ENCODE data around the gene P4HA3. TPM values are rescaled to one million over a fixed set of nuclear protein-coding genes. Genes with fewer than 3 reads are reported as not detected.

P4HA3 gene
- total and polyA plus RNA-seq, 9 of the 15 experiments (the other 6 are each of a cell fraction or from before 2014, with no cell fraction given): 0.01 to 0.03 TPM; not detected in 7

DNA sequence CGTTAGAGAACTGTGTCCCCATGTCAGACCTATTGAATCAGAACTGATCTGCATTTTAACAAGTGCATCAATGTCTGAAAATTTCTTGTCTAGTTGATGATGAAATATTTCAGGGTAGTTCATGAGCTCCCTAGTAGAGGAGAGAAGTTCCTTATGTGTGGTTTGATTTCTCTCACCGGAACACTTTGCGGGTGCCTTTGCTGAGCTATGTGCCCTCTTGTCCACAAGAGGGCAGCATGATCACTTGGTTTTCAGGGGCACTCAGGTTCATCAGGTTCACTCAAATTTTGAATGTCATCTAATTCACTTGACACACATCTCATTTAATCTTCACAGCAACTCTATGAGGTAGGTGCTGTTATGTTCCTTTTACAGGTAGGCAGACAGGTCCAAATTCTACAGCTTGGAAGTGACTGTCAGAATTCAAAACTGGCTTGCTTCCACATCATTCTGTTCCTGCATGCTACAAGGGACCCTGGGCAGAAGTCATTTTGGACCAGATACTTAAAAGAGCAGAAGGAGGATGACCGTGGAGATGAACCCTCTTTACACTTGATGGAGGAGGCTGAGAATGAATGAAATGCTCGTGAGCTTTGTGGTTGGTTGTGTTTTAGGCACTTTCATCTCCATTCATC is 55.6 kb downstream of the P4HA3 start (continued):
- TF ChIP-seq GTF2A2 (tag; IDR thresholded peaks at IDR 0.05): no peak
- TF ChIP-seq MAFK (IDR thresholded peaks at IDR 0.05; ENCODE audit: low read length): no peak
- no peak for TF ChIP-seq PRPF4 (IDR thresholded peaks at IDR 0.05; ENCODE audit: insufficient read depth, low read depth, low read length, poor library complexity, severe bottlenecking)
- no peak for TF ChIP-seq CHD4 (IDR thresholded peaks at IDR 0.05; ENCODE audit: insufficient read depth, insufficient replicate concordance, low read depth, low read length, poor library complexity, severe bottlenecking)
- no peak for TF ChIP-seq PHF21A (IDR thresholded peaks at IDR 0.05; ENCODE audit: borderline replicate concordance, low read depth)
- TF ChIP-seq GATAD2B (IDR thresholded peaks at IDR 0.05; ENCODE audit: borderline replicate concordance): no peak
- no peak for TF ChIP-seq ZNF212 (CRISPR knock-in tag; IDR thresholded peaks at IDR 0.05)
- TF ChIP-seq GTF2B (IDR thresholded peaks at IDR 0.05; ENCODE audit: extremely low read depth, insufficient read length): no peak
- TF ChIP-seq PURB (CRISPR knock-in tag; IDR thresholded peaks at IDR 0.05; ENCODE audit: low read depth): no peak
- no peak for TF ChIP-seq SMARCA5 (IDR thresholded peaks at IDR 0.05)
- TF ChIP-seq ZNF408 (CRISPR knock-in tag; IDR thresholded peaks at IDR 0.05; ENCODE audit: low read depth): no peak
- TF ChIP-seq, protein P1, sequence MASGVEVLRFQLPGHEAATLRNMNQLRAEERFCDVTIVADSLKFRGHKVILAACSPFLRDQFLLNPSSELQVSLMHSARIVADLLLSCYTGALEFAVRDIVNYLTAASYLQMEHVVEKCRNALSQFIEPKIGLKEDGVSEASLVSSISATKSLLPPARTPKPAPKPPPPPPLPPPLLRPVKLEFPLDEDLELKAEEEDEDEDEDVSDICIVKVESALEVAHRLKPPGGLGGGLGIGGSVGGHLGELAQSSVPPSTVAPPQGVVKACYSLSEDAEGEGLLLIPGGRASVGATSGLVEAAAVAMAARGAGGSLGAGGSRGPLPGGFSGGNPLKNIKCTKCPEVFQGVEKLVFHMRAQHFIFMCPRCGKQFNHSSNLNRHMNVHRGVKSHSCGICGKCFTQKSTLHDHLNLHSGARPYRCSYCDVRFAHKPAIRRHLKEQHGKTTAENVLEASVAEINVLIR (CRISPR knock-in tag; IDR thresholded peaks at IDR 0.05): no peak
- TF ChIP-seq MLLT1 (IDR thresholded peaks at IDR 0.05): no peak
- TF ChIP-seq UBTF (IDR thresholded peaks at IDR 0.05; ENCODE audit: borderline replicate concordance in 1 of 2, low read depth in 2 of 2, low read length in 2 of 2): no peak
- TF ChIP-seq, protein P2, sequence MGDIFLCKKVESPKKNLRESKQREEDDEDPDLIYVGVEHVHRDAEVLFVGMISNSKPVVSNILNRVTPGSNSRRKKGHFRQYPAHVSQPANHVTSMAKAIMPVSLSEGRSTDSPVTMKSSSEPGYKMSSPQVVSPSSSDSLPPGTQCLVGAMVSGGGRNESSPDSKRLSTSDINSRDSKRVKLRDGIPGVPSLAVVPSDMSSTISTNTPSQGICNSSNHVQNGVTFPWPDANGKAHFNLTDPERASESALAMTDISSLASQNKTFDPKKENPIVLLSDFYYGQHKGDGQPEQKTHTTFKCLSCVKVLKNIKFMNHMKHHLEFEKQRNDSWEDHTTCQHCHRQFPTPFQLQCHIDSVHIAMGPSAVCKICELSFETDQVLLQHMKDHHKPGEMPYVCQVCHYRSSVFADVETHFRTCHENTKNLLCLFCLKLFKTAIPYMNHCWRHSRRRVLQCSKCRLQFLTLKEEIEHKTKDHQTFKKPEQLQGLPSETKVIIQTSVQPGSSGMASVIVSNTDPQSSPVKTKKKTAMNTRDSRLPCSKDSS (IDR thresholded peaks at IDR 0.05; ENCODE audit: low read depth, partially characterized antibody): no peak
- TF ChIP-seq FOXM1 (IDR thresholded peaks at IDR 0.05; ENCODE audit: low read depth): no peak
- no peak for TF ChIP-seq FOXM1 (CRISPR knock-in tag; IDR thresholded peaks at IDR 0.05; ENCODE audit: low read depth)
- TF ChIP-seq SRSF7 (optimal IDR thresholded peaks at IDR 0.05; ENCODE audit: low read depth, low read length): no peak
- TF ChIP-seq CEBPB (tag; IDR thresholded peaks at IDR 0.05): peak; percentile 37
- TF ChIP-seq CHD1 (IDR thresholded peaks at IDR 0.05; ENCODE audit: low read length): no peak
